DOHH2 (cell line): ENCODE measurements around the gene EPHB1.
"Not testable (repeated sequence)": the region's sequence is repeated elsewhere in the genome, so short reads cannot be mapped to it uniquely, and the experiment has no call there.

ENCODE experiments used
- H3F3A ChIP-seq: fragments of 200-600 bp; sonication (generic), shearing (Covaris generic); 2 replicates; pipeline ENCODE4 v1.6.0; 2016; ENCODE audit warnings: antibody characterized with exemption, mild to moderate bottlenecking; ENCODE audit not compliant: control insufficient read depth, insufficient read depth
- H3K27ac ChIP-seq: fragments of 200-600 bp; sonication (generic); 2 replicates; pipeline ENCODE4 v1.5.1; 2014; ENCODE audit warnings: low read depth, mild to moderate bottlenecking, low read length, moderate library complexity
- H3K27me3 ChIP-seq: fragments of 200-600 bp; sonication (generic); 2 replicates; pipeline ENCODE4 v1.6.1; 2014; ENCODE audit warnings: mild to moderate bottlenecking, low read length, mixed read lengths; ENCODE audit not compliant: control insufficient read depth
- H3K36me3 ChIP-seq: fragments of 200-600 bp; sonication (generic); 2 replicates; pipeline ENCODE4 v1.6.1; 2014; ENCODE audit warnings: mild to moderate bottlenecking, low read length, moderate library complexity, mixed read lengths; ENCODE audit not compliant: control insufficient read depth
- H3K4me1 ChIP-seq: fragments of 200-600 bp; sonication (generic); 2 replicates; pipeline ENCODE4 v1.6.1; 2014; ENCODE audit warnings: mild to moderate bottlenecking, low read length, mixed read lengths; ENCODE audit not compliant: control insufficient read depth
- H3K4me2 ChIP-seq: fragments of 200-600 bp; sonication (generic); 2 replicates; pipeline ENCODE4 v1.6.0; 2014; ENCODE audit warnings: mild to moderate bottlenecking, low read length, moderate library complexity
- H3K4me3 ChIP-seq: fragments of 200-600 bp; sonication (generic); 2 replicates; pipeline ENCODE4 v1.5.1; 2014; ENCODE audit warnings: mild to moderate bottlenecking, low read length, mixed read lengths
- H3K79me2 ChIP-seq: fragments of 200-600 bp; sonication (generic); 2 replicates; pipeline ENCODE4 v1.6.1; 2014; ENCODE audit warnings: mild to moderate bottlenecking, low read length, mixed read lengths; ENCODE audit not compliant: control insufficient read depth
- H3K9me2 ChIP-seq: fragments of 200-600 bp; sonication (generic); replicated peaks from 2 replicates; pipeline ENCODE4 v1.6.1; 2014; ENCODE audit warnings: mild to moderate bottlenecking, low read length, mixed read lengths; ENCODE audit not compliant: control insufficient read depth
- H3K9me3 ChIP-seq: fragments of 200-600 bp; sonication (generic); 2 replicates; pipeline ENCODE4 v1.6.1; 2014; ENCODE audit warnings: antibody characterized with exemption, low read length, mixed read lengths; ENCODE audit not compliant: control insufficient read depth, insufficient read depth
- H4K20me1 ChIP-seq: fragments of 200-600 bp; sonication (generic); 2 replicates; pipeline ENCODE4 v1.6.0; 2014; ENCODE audit warnings: low read depth, mild to moderate bottlenecking, antibody characterized with exemption, low read length, moderate library complexity; ENCODE audit not compliant: control insufficient read depth, insufficient read depth
- CTCF ChIP-seq: fragments of 200-600 bp; sonication (generic); IDR thresholded peaks from one replicate; pipeline ENCODE4 v1.5.1; 2014; ENCODE audit warnings: antibody characterized with exemption, mild to moderate bottlenecking, low read depth, low read length; ENCODE audit not compliant: poor library complexity, severe bottlenecking
- EZH2phosphoT487 ChIP-seq: fragments of 200-600 bp; sonication (generic); IDR thresholded peaks from 2 replicates; pipeline ENCODE4 v1.6.1; 2017; ENCODE audit warnings: borderline replicate concordance, mild to moderate bottlenecking, antibody characterized with exemption, low read length, moderate library complexity, mixed read lengths

The EPHB1 gene

DNA sequence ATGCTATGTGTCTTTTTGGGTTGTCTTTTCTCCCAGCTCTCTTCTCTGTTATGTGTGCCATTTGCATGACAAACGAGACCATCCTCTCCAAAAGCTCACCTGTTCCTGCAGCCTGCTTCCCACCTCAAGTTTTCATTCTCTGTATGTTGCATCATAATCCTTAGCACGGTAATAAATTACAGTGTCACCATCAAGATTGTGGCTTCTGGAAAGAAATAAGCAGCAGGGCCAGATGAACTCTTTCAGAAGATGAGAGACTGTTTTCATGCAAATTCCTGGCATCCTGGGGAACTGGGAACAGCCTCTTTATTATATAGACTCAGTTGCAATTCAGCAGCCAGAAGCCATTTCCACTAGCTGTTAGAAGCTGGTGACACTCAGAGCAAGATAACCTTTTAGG, 436.7 kb downstream of the EPHB1 start:
- Histone ChIP-seq H3K4me2 (no peak overlapping the region), H3K9me3 (no peaks in the 10 kb centered on the region), H3K27ac (no peak overlapping the region), H3K36me3 (no peaks in the 10 kb centered on the region), H3F3A (no peaks in the 10 kb centered on the region), H3K9me2 (no peaks in the 10 kb centered on the region), H3K27me3 (no peaks in the 10 kb centered on the region), H3K4me3 (no peak overlapping the region), H3K79me2 (no peaks in the 10 kb centered on the region), H4K20me1 (no peaks in the 10 kb centered on the region), H3K4me1 (no peaks in the 10 kb centered on the region)
- TF ChIP-seq EZH2phosphoT487 (no peak), CTCF (no peak)

- H3K4me2 ChIP-seq: no peak overlapping the region
- no peak overlapping the region for H3K4me3 ChIP-seq
- no peaks in the 10 kb centered on the region for H3K79me2 ChIP-seq
- H3K27me3 ChIP-seq: no peaks in the 10 kb centered on the region
- H3K4me1 ChIP-seq: no peaks in the 10 kb centered on the region
- no peaks in the 10 kb centered on the region for H3K36me3 ChIP-seq
- no peaks in the 10 kb centered on the region for H3K9me3 ChIP-seq
- TF ChIP-seq CTCF: no peak
- TF ChIP-seq EZH2phosphoT487: no peak
- H3F3A ChIP-seq: no peaks in the 10 kb centered on the region
- H3K9me2 ChIP-seq: no peaks in the 10 kb centered on the region
- H3K27ac ChIP-seq: no peak overlapping the region
- H4K20me1 ChIP-seq: no peaks in the 10 kb centered on the region
Observed at GRCh38 chr3:135232226-135232625, 437.2 kb downstream of the EPHB1 start.

DNA sequence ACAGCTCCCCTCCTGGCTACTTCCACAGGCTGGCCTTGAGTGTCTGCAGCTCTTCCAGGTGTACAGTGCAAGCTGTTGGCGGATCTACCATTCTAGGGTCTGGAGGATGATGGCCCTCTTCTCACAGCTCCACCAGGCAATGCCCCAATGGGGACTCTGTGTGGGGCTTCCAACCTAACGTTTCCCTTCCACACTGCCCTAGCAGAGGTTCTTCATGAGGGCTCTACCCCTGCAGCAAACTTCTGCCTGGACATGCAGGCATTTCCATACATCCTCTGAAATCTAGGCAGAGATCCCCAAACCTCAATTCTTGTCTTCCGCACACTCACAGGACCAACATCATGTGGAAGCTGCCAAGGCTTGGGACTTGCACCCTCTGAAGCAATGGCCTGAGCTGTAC, 438.4 kb downstream of the EPHB1 start:
- not testable (repeated sequence) for H3K27ac ChIP-seq, H3K4me2 ChIP-seq, H4K20me1 ChIP-seq, H3K9me2 ChIP-seq, H3F3A ChIP-seq, H3K27me3 ChIP-seq, H3K36me3 ChIP-seq, H3K4me1 ChIP-seq, H3K9me3 ChIP-seq, H3K79me2 ChIP-seq, H3K4me3 ChIP-seq

- Histone ChIP-seq H3K4me3 (no peak overlapping the region), H3F3A (no peaks in the 10 kb centered on the region), H3K9me2 (no peaks in the 10 kb centered on the region), H3K79me2 (no peaks in the 10 kb centered on the region), H3K9me3 (no peaks in the 10 kb centered on the region), H3K4me2 (no peak overlapping the region), H3K27ac (no peak overlapping the region), H3K4me1 (no peaks in the 10 kb centered on the region), H4K20me1 (no peaks in the 10 kb centered on the region), H3K27me3 (no peaks in the 10 kb centered on the region), H3K36me3 (no peaks in the 10 kb centered on the region)
- no peak for TF ChIP-seq EZH2phosphoT487
- TF ChIP-seq CTCF: no peak
Observed at GRCh38 chr3:135235541-135235940, 440.5 kb downstream of the EPHB1 start.
